ENCODE results near the gene TMED8. TPM values are rescaled to one million over a fixed set of nuclear protein-coding genes. Genes with fewer than 3 reads are reported as not detected.
A peak's percentile ranks its signal among the peaks of the same experiment; 100 is the strongest.

Gene TMED8
- total RNA-seq, 1 donor from 2014 or later, result 23.5 TPM

GRCh38 chr14:77323571-77323970, 53.3 kb downstream of the TMED8 start:
- no peaks in the 10 kb centered on the region for H3K9me3 ChIP-seq (ENCODE audit: low read depth)
- H3K4me2 ChIP-seq, result no peak overlapping the region
- H3K27me3 ChIP-seq, result no peaks in the 10 kb centered on the region
- no peak overlapping the region for H3K4me3 ChIP-seq
- H3K9me3 Mint-ChIP-seq, result peaks cover 2% of the 10 kb centered on the region
- H3K4me1 Mint-ChIP-seq, result peaks cover 25% of the 10 kb centered on the region
- peaks cover 15% of the 10 kb centered on the region for H3K4me1 ChIP-seq
- no peak overlapping the region for H3K27ac ChIP-seq
- H3K79me2 ChIP-seq (ENCODE audit: low read depth), result peaks cover 15% of the 10 kb centered on the region
- H3F3A ChIP-seq (ENCODE audit: low read depth), result peaks cover 16% of the 10 kb centered on the region
- H3K4me3 Mint-ChIP-seq, result peak overlapping the region; percentile 18
- no peak for DNase-seq (ENCODE audit: low spot score)
- no peaks in the 10 kb centered on the region for H4K20me1 ChIP-seq (ENCODE audit: low read depth)
- H3K27ac Mint-ChIP-seq, result no peak overlapping the region
- H3K27me3 Mint-ChIP-seq (ENCODE audit: insufficient read depth, low read depth), result peaks cover 6% of the 10 kb centered on the region
- TF ChIP-seq EZH2 (IDR thresholded peaks at IDR 0.05), result no peak
- TF ChIP-seq EZH2phosphoT487 (IDR thresholded peaks at IDR 0.05), result no peak
- no peak for TF ChIP-seq CTCF (IDR thresholded peaks at IDR 0.05)
- H3K36me3 Mint-ChIP-seq, result peaks cover 2% of the 10 kb centered on the region
- H2AFZ ChIP-seq (replicated peaks), result no peak overlapping the region
- no peak overlapping the region for H3K9ac ChIP-seq
- H3K36me3 ChIP-seq, result no peaks in the 10 kb centered on the region

- Mint-ChIP-seq H3K27me3 (ENCODE audit: insufficient read depth, low read depth) (peaks cover 6% of the 10 kb centered on the region), H3K4me3 (peak overlapping the region; percentile 95)
These were observed 53.9 kb downstream of the TMED8 start for GRCh38 chr14:77322951-77323350.

GRCh38 chr14:77322250-77322902, 54.5 kb downstream of the TMED8 start:
- no peaks in the 10 kb centered on the region for H4K20me1 ChIP-seq (ENCODE audit: low read depth)
- no peaks in the 10 kb centered on the region for H3K27me3 ChIP-seq
- no peak overlapping the region for H3K27ac ChIP-seq
- peaks cover 23% of the 10 kb centered on the region for H3K4me1 ChIP-seq
- no peak overlapping the region for H2AFZ ChIP-seq (replicated peaks)
- peak overlapping the region; percentile 95 for H3K4me3 Mint-ChIP-seq
- TF ChIP-seq EZH2 (IDR thresholded peaks at IDR 0.05) (no peak), CTCF (IDR thresholded peaks at IDR 0.05) (no peak), EZH2phosphoT487 (IDR thresholded peaks at IDR 0.05) (no peak)
- peak overlapping the region; percentile 85 for H3K4me2 ChIP-seq
- H3K27me3 Mint-ChIP-seq (ENCODE audit: insufficient read depth, low read depth), result peaks cover 6% of the 10 kb centered on the region
- no peaks in the 10 kb centered on the region for H3K9me3 ChIP-seq (ENCODE audit: low read depth)
- H3K36me3 Mint-ChIP-seq, result no peaks in the 10 kb centered on the region
- H3K9me3 Mint-ChIP-seq, result peaks cover 2% of the 10 kb centered on the region
- no peak overlapping the region for H3K27ac Mint-ChIP-seq
- H3K4me1 Mint-ChIP-seq, result peaks cover 35% of the 10 kb centered on the region
- DNase-seq (ENCODE audit: low spot score), result no peak
- peaks cover 27% of the 10 kb centered on the region for H3K79me2 ChIP-seq (ENCODE audit: low read depth)
- peak overlapping the region; percentile 75 for H3K4me3 ChIP-seq
- no peaks in the 10 kb centered on the region for H3K36me3 ChIP-seq
- H3K9ac ChIP-seq, result no peak overlapping the region
- peaks cover 16% of the 10 kb centered on the region for H3F3A ChIP-seq (ENCODE audit: low read depth)

More at GRCh38 chr14:77322951-77323350, 53.9 kb downstream of the TMED8 start:
- H3K4me1 ChIP-seq, result peaks cover 19% of the 10 kb centered on the region
- H2AFZ ChIP-seq (replicated peaks), result no peak overlapping the region
- no peaks in the 10 kb centered on the region for H3K9me3 ChIP-seq (ENCODE audit: low read depth)
- no peaks in the 10 kb centered on the region for H3K27me3 ChIP-seq
- no peak overlapping the region for H3K4me3 ChIP-seq
- peaks cover 16% of the 10 kb centered on the region for H3F3A ChIP-seq (ENCODE audit: low read depth)
- no peak overlapping the region for H3K4me2 ChIP-seq
- peaks cover 21% of the 10 kb centered on the region for H3K79me2 ChIP-seq (ENCODE audit: low read depth)
- H3K36me3 ChIP-seq, result no peaks in the 10 kb centered on the region
- no peak overlapping the region for H3K27ac ChIP-seq
- peaks cover 2% of the 10 kb centered on the region for H3K36me3 Mint-ChIP-seq
- no peaks in the 10 kb centered on the region for H4K20me1 ChIP-seq (ENCODE audit: low read depth)
- DNase-seq (ENCODE audit: low spot score), result no peak
- peaks cover 2% of the 10 kb centered on the region for H3K9me3 Mint-ChIP-seq
- no peak overlapping the region for H3K9ac ChIP-seq
- H3K4me1 Mint-ChIP-seq, result peaks cover 30% of the 10 kb centered on the region
- H3K27ac Mint-ChIP-seq, result no peak overlapping the region
- TF ChIP-seq EZH2phosphoT487 (IDR thresholded peaks at IDR 0.05) (no peak), EZH2 (IDR thresholded peaks at IDR 0.05) (no peak), CTCF (IDR thresholded peaks at IDR 0.05) (no peak)
